NCI-H2029 treated with DMSO at 0.1 percent for 48 hours (cell line): ENCODE results near the gene IL16.

Source experiments
- DNase-seq: peaks from one replicate; lab custom pipeline; 2025; lab: John Stamatoyannopoulos, UW

IL16 gene

GRCh38 chr15:81174792-81175327, 21.8 kb upstream of the IL16 start:
- no peak for DNase-seq

- no peak for DNase-seq
Observed at GRCh38 chr15:81175496-81175895, 21.2 kb upstream of the IL16 start.

GRCh38 chr15:81176291-81176893, 20.3 kb upstream of the IL16 start:
- DNase-seq, result no peak

- DNase-seq, result no peak
Observed at GRCh38 chr15:81178365-81178764, 18.3 kb upstream of the IL16 start.

- no peak for DNase-seq
Observed at GRCh38 chr15:81181220-81181619, 15.5 kb upstream of the IL16 start.

GRCh38 chr15:81182031-81182755, 14.5 kb upstream of the IL16 start:
- no peak for DNase-seq

- DNase-seq, result no peak
Observed at GRCh38 chr15:81182756-81183438, 13.8 kb upstream of the IL16 start.

- DNase-seq, result no peak
Observed at GRCh38 chr15:81183439-81183775, 13.3 kb upstream of the IL16 start.

- no peak for DNase-seq
Observed at GRCh38 chr15:81184188-81184587, 12.5 kb upstream of the IL16 start.

GRCh38 chr15:81185631-81186295, 10.9 kb upstream of the IL16 start:
- no peak for DNase-seq

- no peak for DNase-seq
Observed at GRCh38 chr15:81188354-81188753, 8.3 kb upstream of the IL16 start.

GRCh38 chr15:81189583-81190283, 6.9 kb upstream of the IL16 start:
- DNase-seq, result no peak

GRCh38 chr15:81190922-81191507, 5.7 kb upstream of the IL16 start:
- DNase-seq, result no peak

GRCh38 chr15:81191701-81192100, 5.0 kb upstream of the IL16 start:
- no peak for DNase-seq

- no peak for DNase-seq
Observed at GRCh38 chr15:81194723-81195122, 2.0 kb upstream of the IL16 start.

GRCh38 chr15:81195339-81195864, 1.3 kb upstream of the IL16 start:
- no peak for DNase-seq

GRCh38 chr15:81197255-81197630, 564 bp downstream of the IL16 start:
- no peak for DNase-seq

- no peak for DNase-seq
Observed at GRCh38 chr15:81197688-81198281, 1.1 kb downstream of the IL16 start.

GRCh38 chr15:81199031-81199779, 2.5 kb downstream of the IL16 start:
- DNase-seq, result no peak

GRCh38 chr15:81206018-81206417, 9.3 kb downstream of the IL16 start:
- no peak for DNase-seq
